ENCODE measurements around the gene TPP1. TPM values are rescaled to one million over a fixed set of nuclear protein-coding genes. Genes with fewer than 3 reads are reported as not detected.

The TPP1 gene
- total RNA-seq, 1 donor from 2014 or later: 37.7 TPM

DNA sequence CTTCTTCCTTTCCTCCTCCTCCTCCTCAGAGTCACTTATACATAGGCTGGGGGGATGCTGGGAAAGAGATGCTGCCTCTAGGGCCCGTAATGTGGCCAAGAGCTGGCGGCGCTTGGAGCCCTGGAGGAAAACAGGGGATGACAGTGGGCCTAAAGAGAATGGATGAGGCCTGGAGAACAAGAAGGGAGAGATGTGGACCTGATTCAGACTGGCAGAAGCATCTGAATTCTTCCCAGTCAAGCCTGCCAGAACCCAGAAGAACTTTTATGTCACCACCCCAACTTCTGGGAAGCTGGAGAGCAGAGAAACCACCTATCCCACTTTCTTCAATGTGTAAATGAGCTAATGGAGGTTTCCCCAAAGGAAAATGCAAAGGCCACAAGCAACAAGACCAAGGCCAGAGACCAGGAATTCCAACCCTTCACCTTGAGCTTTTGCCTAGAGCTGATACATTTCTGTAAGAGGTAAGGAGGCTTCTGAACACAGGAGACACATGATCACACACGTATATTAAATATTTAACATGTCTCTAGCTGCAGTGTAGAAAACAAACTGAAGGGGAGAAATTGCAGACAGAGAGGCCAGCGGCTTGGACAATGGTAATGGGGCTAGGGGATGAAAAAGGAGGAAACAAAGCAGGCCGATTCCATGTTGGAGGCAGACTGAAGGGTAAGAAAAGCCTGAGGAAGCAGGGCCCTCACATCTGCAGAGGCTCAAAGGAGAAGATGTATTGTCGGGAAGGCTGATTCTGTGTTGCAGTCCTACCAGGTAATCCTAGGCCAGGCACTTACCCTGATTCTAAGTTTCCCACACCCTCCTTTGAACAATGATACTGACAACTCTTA is 16.9 kb downstream of the TPP1 start:
- DNase-seq: no peak
- Mint-ChIP-seq H3K4me1 (ENCODE audit: low read depth, unreplicated experiment) (peaks cover 16% of the 10 kb centered on the region), H3K27me3 (ENCODE audit: unreplicated experiment) (peaks cover 2% of the 10 kb centered on the region), H3K9me3 (ENCODE audit: unreplicated experiment) (peaks cover 5% of the 10 kb centered on the region), H3K36me3 (ENCODE audit: unreplicated experiment) (no peaks in the 10 kb centered on the region), H3K4me3 (ENCODE audit: unreplicated experiment) (no peak overlapping the region), H3K27ac (ENCODE audit: unreplicated experiment) (peak overlapping the region; percentile 10)
- TF ChIP-seq, protein P1, sequence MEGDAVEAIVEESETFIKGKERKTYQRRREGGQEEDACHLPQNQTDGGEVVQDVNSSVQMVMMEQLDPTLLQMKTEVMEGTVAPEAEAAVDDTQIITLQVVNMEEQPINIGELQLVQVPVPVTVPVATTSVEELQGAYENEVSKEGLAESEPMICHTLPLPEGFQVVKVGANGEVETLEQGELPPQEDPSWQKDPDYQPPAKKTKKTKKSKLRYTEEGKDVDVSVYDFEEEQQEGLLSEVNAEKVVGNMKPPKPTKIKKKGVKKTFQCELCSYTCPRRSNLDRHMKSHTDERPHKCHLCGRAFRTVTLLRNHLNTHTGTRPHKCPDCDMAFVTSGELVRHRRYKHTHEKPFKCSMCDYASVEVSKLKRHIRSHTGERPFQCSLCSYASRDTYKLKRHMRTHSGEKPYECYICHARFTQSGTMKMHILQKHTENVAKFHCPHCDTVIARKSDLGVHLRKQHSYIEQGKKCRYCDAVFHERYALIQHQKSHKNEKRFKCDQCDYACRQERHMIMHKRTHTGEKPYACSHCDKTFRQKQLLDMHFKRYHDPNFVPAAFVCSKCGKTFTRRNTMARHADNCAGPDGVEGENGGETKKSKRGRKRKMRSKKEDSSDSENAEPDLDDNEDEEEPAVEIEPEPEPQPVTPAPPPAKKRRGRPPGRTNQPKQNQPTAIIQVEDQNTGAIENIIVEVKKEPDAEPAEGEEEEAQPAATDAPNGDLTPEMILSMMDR (IDR thresholded peaks at IDR 0.05; ENCODE audit: partially characterized antibody, unreplicated experiment): no peak

DNA sequence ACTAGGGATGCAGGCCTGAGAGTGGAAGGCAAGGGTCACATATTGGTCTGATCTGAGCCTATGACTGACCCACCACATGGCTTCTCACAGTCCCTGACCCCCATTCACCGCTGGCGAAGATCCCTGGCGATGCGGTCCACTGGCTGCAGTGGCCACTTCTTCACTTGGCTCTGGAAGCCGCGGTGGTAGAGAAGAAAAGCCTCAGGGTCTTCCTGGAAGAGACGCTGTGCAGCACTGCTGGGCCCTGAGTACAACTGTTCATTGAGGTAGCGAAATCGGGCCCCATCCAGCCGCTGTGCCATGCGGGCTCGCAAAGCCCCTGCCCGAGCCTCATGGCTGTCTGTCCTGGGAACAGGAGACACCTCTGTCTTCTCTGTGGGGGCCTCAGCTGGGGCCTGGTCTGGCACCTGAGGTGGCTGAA is 18.2 kb downstream of the TPP1 start:
- DNase-seq: no peak
- TF ChIP-seq, protein P1 (IDR thresholded peaks at IDR 0.05; ENCODE audit: partially characterized antibody, unreplicated experiment): no peak
- Mint-ChIP-seq H3K4me1 (ENCODE audit: low read depth, unreplicated experiment) (peaks cover 19% of the 10 kb centered on the region), H3K27me3 (ENCODE audit: unreplicated experiment) (peaks cover 4% of the 10 kb centered on the region), H3K4me3 (ENCODE audit: unreplicated experiment) (no peak overlapping the region), H3K27ac (ENCODE audit: unreplicated experiment) (no peak overlapping the region), H3K9me3 (ENCODE audit: unreplicated experiment) (peaks cover 3% of the 10 kb centered on the region), H3K36me3 (ENCODE audit: unreplicated experiment) (no peaks in the 10 kb centered on the region)

DNA sequence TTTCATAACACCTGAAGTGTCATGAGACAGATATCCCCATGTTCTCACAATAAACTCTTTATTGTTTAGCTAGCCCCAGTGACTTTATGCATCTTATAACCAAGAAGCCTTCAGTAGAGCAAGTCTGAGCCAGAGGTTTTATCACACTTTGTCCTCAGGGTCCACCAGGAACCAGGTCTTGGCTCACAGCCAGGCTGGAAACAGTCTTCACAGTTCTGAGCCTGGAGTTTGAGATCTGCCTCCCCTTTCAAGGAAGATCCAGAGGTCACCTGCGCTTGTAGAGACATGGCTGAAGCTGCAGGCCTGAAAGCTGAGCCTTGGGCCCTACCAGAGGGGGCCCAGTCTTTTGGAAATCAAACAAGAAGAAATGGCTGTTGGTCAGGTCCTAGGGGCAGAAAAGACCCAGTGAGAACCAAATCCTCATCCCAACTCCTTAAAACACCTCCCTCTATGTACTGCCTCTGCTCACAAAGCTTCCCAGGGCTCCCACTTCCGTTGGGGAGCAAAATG is 19.3 kb downstream of the TPP1 start:
- no peak for DNase-seq
- Mint-ChIP-seq H3K27ac (ENCODE audit: unreplicated experiment) (no peak overlapping the region), H3K36me3 (ENCODE audit: unreplicated experiment) (no peaks in the 10 kb centered on the region), H3K4me1 (ENCODE audit: low read depth, unreplicated experiment) (peaks cover 21% of the 10 kb centered on the region), H3K4me3 (ENCODE audit: unreplicated experiment) (no peak overlapping the region), H3K27me3 (ENCODE audit: unreplicated experiment) (peaks cover 2% of the 10 kb centered on the region), H3K9me3 (ENCODE audit: unreplicated experiment) (peaks cover 2% of the 10 kb centered on the region)
- TF ChIP-seq, protein P1 (IDR thresholded peaks at IDR 0.05; ENCODE audit: partially characterized antibody, unreplicated experiment): no peak

DNA sequence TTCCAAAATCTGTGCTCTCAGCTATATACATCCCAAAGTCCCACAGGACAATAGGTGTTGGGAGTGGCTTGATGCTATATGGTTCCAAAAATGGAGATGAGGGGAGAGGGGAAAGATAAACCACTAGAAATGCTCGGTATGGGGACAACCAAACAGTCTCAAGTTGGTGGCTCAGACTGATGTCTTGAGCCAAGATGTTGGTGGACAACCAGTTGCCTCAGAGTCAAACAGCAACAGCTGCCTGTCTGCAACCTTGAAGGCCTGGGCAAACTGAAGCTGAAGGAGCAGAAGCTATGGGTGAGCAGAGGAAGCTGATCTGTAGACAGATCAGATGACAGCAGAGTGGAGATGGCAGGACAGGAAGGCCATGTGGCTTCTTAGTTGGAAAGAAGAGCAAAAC is 19.8 kb downstream of the TPP1 start:
- peaks cover 21% of the 10 kb centered on the region for H3K4me1 Mint-ChIP-seq (ENCODE audit: low read depth, unreplicated experiment)
- H3K4me3 Mint-ChIP-seq (ENCODE audit: unreplicated experiment): no peak overlapping the region
- H3K9me3 Mint-ChIP-seq (ENCODE audit: unreplicated experiment): peaks cover 2% of the 10 kb centered on the region
- H3K27ac Mint-ChIP-seq (ENCODE audit: unreplicated experiment): no peak overlapping the region
- TF ChIP-seq, protein P1 (IDR thresholded peaks at IDR 0.05; ENCODE audit: partially characterized antibody, unreplicated experiment): no peak
- peaks cover 2% of the 10 kb centered on the region for H3K27me3 Mint-ChIP-seq (ENCODE audit: unreplicated experiment)
- H3K36me3 Mint-ChIP-seq (ENCODE audit: unreplicated experiment): no peaks in the 10 kb centered on the region
- no peak for DNase-seq

- H3K27me3 Mint-ChIP-seq (ENCODE audit: unreplicated experiment): peaks cover 2% of the 10 kb centered on the region
- peaks cover 2% of the 10 kb centered on the region for H3K9me3 Mint-ChIP-seq (ENCODE audit: unreplicated experiment)
- H3K4me3 Mint-ChIP-seq (ENCODE audit: unreplicated experiment): no peak overlapping the region
- no peak overlapping the region for H3K27ac Mint-ChIP-seq (ENCODE audit: unreplicated experiment)
- no peaks in the 10 kb centered on the region for H3K36me3 Mint-ChIP-seq (ENCODE audit: unreplicated experiment)
- H3K4me1 Mint-ChIP-seq (ENCODE audit: low read depth, unreplicated experiment): peaks cover 24% of the 10 kb centered on the region
- no peak for DNase-seq
- TF ChIP-seq, protein P1 (IDR thresholded peaks at IDR 0.05; ENCODE audit: partially characterized antibody, unreplicated experiment): no peak
Measured at GRCh38 chr11:6598555-6598954, 20.7 kb downstream of the TPP1 start.
